ENCODE results near the gene PRADC1.
"Not testable (repeated sequence)": the region's sequence is repeated elsewhere in the genome, so short reads cannot be mapped to it uniquely, and the experiment has no call there.

PRADC1 gene

DNA sequence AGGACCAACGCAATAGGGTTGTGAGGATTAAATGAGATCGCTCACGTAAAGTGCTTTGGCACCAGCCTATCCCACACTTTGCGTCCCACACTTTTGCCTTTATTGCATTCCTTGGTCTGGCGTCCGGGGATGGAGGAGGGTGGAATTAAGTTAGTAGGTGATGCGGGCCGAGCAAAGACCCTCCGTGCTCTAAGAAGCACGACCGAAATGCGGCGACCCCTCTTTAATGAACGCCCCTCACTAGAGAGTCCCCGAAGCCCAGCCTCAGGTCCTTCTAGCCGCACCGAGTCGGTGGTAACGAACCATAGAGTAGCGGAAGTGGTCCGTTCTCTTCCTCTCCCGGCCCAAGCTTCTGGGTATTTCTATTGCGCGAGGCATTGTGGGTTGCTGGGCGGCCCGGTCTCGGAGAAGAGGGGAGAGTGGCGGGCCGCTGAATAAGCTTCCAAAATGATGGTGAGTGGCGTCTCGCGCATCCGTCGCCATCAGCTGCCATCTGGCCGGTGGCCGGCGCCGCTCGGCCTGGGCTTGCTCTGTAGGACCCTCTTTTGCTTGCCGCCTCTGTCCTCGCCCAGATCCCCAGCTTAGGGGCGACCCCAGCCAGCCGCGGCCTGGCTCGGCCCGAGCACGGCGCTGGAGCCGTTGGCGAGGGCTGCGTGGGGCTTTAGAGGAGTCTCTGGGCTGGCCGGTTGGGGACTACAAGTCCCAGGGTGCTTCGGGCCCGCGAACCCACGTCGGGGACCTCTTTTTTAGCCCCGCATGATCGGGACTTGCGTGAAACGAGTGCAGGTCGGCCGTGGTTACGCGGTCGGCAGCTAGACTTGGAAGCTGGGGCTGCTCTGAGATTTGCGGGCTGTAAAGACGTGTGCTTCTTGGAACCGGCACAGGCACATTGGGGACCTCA, 1.1 kb upstream of the PRADC1 start, which contains the start of gene CCT7:
Gene CCT7 (plus strand): TSS at position 377 of the 901 bp plus-strand sequence. CDS start 71 bp downstream, at position 448.
- peak; percentile 75 for DNase-seq

DNA sequence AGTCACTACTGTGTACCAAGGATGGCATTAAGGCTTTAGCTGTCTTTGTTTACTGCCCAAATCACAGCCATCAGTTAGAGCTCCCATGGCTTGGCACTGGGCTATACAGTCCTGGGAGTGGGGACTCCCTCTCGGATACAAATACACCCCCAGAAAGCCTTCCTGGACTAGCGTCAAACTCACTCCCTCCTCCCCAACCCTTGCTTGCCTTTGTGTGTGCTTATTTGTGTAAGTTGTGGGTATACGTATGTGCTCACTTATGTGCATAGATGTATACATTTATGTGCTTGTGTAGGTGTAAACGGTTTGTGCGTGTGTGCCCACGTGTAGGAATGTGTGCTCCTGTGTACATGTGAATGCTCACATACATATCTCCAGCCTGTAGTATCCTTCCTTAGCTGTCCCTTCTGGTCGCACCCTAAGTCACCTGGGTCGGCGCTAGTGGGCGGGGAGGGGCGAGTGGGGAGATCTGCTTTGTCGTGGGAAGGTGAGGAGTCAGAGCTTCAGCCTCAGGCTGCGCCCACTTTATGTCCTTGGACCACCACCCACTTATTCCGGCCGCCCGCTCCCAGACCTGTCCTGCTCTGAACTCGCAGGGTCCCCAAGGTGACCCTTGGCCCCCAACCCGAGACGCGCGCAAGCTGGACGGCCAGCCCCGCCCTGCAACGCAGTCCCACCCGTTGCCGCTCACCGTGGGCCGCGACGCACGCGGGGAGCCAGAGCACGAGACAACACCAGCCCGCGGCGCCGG, 461 bp downstream of the PRADC1 start:
- peak; percentile 42 for DNase-seq

DNA sequence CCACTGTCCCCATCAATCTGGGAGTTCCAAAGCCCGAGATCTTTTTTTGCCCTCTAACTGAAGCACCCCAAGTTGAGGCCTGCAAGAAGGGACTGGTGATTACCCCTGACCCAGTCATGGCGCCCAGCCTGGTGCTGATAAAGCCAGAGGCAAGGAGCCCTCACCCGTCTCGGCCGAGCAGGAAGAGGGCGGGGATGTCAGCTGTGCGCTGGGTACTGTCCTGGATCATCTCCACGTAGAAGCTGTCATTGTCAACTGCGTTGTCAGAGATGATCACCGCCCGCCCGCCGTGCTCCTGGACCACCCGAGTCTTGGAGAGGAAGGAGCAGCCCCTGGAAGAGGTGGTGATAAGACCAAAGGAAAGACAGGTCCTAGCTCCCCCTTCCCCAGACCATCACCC, 4.4 kb downstream of the PRADC1 start:
- DNase-seq: no peak

DNA sequence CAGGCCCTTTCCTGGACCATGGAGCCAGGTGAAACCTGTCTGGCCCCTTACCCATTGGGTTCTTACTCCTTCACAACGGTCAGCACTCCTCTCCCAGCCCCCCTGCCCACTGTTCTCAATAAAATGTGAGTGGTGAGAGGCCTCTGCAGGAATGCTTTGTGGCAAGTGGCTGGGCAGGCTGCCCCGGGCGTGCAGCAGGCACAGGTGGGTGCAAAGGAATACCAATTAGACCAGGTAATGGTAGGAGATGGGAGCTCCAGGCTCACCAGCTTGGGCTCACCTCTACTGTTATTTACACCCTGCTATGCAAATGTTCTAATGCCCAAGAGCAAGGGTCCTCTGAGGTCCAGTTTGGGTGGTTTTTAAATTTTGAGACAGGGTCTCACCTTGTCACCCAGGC, 6.0 kb downstream of the PRADC1 start:
- DNase-seq: no peak

DNA sequence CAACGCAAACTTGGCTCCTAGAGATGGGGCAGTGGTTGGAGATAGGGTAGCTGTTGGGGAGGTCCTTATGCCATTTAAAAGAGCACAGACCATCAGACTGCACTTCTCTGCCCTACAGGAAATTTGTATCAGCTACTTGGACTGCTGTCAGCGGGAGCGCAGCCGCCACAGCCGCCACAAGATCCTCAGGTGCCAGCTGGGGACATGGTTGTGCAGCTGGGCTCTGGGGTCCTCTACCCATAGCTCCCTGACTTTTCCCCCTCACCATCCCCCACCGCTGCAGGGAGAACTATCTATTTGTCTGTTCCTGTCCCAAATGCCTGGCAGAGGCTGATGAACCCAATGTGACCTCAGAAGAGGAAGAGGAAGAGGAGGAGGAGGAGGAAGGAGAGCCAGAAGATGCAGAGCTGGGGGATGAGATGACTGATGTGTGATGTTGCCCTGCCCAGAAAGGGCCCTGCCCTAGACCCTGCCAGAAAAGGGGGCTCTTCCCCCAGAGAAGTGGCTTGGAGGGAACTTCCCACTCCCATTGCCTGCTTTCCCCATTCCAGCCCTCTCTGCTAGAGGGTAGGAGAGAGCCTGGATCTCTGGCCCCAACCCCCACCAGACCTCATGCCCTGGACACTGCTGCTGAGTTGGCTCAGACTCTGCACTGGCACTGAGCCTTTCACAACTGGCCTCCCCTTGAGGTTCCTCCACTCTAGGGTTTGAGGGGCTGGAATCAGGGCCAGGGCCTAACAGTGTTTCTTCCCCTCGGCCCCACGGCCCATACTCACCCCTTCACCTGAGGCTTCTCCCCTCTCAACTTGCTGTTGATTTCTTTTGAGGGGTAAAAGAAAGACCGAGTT, 7.3 kb downstream of the PRADC1 start:
- DNase-seq: no peak

DNA sequence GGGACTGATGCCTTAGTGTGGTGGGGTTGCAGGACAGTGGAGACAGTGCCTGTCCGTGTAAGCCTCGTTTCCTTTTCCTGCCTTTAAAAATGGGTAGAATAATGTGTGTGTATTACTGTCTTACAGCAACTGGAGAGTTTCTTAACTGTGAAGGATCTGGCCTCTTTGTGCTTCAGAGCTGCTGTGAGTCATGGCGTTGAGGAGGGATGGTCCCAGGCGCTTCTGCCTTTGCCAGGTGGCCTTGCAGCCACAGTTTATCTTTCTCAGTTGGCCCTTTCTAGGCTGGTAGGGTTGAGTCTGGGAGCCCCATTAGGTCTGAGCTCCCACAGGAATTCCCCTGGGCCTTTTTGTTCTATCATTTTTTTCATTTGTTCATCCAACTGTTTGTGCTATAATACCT, 9.2 kb downstream of the PRADC1 start:
- no peak for DNase-seq

DNA sequence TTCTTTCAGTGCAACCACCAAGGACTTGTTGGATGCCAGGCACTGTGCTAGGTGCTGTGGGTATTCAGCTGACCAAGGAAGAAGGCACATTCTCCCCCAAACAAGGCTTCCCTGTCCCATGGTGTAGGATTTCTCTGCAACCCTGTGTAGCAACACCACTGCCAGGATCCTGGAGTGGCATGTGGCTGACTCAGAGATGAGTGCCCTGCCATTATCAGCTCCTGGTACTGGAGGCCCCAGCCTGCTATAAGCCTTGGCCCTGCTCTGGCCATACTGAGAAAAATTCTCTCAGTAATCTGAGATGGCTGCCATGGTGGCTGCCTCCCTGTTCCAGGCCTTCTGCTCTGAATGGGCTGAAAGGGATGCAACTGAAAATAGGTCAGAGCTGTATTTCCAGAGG, 14.7 kb downstream of the PRADC1 start:
- DNase-seq: no peak

DNA sequence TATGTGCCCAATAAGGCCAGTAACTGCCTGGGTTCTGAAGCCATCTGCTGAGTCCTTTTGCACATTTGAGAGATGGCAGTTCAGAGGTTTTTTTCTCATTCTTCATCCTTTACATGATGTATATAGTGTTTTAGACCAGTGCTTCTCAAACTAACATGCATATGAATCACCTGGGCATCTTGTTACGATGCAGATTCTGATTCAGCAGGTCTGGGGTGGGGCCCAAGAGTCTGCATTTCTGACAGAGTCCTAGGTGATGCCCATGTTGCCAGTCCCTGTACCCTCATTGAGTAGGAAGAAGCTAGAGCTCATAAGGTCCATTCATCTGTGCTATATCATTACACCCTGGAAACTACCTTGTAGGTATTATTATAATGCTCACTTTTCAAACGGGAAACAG, 15.2 kb downstream of the PRADC1 start:
- DNase-seq: no peak

DNA sequence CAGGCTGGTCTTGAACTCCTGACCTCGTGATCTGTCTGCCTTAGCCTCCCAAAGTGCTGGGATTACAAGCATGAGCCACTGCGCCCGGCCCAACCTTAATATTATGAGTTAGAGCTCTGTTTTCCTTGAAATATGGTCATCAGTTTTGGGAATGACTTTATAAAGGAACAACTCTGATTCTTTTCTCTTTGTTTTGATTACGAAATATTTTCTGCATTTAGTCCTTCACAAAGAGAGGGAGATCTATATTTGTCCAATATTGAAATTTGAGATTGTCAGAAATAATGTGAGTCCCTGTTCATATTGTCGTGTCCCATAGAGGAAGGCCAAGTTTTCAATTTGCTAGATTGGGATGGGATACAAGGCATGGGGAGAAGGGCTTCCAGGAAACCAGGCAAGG, 15.9 kb downstream of the PRADC1 start:
- DNase-seq: no peak

DNA sequence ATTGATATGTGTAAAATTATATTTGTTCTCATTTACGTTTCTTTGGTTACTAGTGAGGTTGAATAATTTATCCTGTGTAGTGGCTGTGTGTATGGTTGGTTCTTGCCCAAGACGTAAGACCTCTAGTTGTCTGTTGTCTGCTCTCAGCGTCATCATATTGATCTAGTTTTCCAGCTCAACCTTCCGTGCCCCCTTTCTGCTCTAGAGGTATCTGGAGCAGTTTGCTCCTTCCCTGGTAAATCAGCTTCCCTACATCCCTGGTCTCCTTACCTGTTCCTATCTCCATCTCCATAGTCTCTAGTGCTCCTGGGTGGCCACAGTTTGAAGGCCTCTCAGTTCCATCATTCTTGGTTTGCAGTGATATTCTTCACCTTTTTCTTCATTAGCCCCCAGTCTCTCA, 17.8 kb downstream of the PRADC1 start:
- no peak for DNase-seq

DNA sequence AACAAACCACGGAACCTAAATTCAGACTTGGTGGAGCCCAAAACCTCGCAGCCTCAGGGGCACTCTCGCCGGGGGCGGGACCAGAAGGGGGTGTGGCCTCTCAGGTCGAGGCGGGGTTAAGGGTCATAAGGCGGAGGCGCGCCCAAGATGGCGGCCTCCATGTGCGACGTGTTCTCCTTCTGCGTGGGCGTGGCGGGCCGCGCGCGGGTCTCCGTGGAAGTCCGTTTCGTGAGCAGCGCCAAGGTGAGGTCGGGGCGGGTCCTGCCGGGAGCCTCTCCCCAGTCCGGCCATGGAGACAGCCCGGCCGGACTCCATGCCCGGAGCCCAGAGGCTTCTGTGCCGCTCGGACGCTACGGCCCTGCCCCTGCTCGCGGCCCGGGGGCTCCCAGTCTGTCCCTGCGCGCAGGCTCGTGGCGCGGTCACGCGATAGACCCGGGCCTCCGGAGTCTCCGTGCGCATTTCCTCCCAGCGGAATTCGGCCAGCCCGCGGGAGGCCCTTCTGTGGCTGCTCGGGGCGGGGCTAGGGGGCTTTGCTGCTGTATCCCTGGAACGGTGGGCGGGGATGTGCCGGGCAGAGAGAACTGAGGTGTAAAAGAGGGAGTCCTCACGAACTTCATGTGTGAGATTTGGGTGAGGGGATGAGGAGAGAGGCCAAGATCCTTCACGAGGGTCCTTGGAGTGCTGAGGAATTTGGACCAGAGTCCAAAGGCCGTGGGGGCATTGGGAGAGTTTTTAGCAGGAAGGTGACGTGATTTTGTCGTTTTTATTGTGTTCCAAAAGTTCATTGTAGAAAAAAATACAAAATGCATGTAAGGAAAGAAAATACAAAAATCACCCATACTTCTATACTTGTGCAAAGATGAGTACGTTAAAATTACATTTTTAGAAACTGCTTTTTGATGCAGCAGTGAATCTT, 18.7 kb downstream of the PRADC1 start, which contains the start of gene SMYD5:
Gene SMYD5 (plus strand): TSS at position 126 of the 916 bp plus-strand sequence. CDS start 22 bp downstream, at position 148.
- DNase-seq: peak; percentile 79

DNA sequence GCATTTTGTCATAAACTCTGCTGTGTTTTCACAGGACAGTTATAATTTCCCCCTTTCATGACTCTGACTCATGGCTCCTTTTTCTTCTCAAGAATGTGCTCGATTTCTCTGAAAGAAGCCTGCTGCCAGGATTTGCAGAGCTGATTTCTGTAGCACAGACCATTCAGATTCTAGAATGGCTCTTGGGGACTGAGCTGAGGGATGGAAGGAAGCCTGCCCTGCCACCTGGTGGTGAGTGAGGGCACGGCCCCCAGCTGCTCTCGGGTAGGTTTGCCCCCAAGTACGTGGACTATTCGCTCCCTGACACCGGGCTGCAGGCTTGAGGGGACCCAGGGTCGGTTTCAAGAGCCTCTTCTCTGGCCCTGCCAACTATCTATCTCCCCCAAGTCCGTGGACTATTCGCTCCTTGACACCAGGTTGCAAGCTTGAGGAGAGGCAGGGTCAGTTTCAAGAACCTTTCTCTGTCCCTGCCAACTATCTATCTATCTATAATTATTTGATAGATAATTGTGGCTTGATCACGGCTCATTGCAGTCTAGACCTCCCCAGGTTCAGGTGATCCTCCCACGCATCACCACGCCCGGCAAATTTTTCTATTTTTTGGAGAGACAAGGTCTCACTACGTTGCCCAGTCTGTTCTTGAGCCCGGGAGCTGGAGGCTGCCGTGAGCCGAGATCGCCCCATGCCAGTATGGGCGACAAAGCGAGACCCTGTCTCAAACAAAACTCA, 20.4 kb downstream of the PRADC1 start:
- DNase-seq: peak; percentile 45

DNA sequence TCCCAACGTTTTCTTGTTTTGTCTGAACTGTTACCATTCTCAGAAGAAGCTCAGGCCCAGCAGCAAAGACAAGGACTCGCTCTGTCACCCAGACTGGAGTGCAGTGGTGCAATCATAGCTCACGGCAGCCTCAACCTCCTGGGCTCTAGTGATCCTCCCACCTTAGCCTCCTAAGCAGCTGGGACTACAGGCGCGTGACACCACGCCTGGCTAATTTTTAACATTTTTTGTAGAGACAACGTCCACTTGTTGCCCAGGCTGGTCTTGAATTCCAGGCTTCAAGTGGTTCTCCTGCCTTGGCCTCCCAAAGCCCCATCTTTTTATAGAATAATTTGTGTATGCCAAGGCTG, 21.0 kb downstream of the PRADC1 start:
- DNase-seq: no peak

DNA sequence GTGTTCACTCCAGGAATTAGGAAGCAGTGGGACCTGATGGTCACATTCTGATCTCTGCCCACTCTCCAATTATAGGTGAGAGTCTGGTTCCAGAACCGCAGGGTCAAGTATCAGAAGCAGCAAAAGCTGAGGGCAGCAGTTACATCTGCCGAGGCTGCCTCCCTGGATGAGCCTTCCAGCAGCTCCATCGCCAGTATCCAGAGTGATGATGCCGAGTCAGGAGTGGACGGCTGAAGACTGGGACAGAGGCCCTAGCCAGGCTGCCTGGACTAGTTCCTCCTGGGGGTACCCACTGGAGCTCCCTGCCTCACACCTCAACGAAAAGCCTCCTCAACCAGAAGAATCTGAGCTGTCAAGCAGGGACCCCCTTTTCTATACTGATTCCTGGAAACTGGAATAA, 22.3 kb downstream of the PRADC1 start:
- DNase-seq: no peak

DNA sequence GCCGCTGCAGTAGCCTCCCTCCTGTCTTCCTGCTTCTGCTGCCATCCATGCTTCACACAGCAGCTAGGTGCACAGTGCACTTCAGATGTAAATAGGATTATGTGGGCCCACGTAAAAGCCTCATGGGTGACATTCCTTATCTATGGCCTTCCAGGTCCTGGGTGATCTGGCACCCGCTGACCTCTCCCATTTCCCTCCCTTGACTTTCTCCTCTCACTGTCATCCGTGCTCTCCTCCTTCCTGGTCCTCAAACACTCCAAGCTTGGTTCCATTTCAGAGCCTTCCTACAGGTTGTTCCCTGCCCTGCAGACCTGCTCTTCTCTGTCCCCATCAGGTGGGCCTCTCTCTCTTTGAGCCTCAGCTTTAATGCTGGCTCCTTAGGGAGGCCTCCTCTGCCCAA, 23.0 kb downstream of the PRADC1 start:
- no peak for DNase-seq

DNA sequence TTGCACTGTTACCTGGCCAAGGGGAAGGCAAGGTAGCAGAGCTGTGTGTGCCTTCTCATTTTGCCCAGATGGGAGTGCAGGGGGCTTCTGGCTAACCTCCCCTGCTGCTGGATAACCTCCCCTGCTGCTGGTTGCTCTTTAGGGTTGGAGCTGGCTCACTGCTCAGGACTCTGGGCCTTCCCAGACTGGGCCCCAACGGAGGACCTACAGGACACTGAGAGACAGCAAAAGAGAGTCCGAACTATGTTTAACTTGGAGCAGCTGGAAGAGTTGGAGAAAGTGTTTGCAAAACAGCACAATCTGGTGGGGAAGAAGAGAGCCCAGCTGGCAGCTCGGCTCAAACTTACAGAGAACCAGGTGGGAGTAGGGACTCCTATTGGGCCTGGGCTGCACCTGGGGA, 24.8 kb downstream of the PRADC1 start:
- no peak for DNase-seq

DNA sequence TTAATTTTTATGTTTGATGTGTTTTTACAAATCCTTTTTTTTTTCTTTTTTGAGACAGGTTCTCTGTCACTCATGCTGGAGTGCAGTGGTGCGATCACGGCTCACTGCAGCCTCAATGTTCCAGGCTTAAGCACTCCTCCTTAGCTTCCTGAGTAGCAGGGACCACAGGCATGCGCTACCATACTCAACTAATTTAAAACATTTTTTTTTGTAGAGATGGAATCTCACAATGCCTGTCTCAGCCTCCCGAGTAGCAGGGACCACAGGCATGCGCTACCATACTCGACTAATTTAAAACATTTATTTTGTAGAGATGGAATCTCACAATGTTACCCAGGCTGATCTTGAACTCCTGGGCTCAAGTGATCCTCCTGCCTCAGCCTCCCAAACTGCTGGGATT, 27.4 kb downstream of the PRADC1 start:
- DNase-seq: no peak

DNA sequence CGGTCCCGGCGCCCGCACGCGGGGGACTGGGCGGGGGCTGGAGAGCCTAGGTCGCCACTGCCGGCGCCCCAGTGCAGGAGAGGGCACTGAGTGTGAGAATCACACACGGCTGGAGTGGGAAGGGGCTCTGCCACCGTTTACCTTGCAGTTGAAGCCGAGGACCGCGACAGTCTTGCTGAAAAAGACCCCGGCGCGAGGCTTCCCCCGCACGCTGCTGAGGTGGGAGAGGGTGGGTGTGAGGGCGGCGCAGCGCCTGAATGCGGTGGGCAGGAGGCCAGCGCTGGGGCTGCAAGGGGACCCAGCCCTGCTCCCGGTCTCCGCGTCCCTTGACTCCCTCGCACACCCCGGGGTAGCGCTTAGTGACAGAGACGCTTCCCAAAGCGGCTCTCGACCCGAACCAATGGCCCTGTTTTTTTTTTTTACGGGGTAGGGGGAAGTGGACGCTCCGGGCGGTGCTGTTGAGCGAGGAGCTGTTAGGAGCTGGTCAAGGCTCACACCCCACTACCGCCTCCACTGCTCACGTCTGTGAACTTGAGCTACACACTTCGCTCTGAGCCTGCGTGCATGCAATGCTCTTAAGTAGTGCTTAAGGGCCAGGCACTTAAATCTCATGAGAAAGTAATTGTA, 29.9 kb downstream of the PRADC1 start:
- no peak for DNase-seq

DNA sequence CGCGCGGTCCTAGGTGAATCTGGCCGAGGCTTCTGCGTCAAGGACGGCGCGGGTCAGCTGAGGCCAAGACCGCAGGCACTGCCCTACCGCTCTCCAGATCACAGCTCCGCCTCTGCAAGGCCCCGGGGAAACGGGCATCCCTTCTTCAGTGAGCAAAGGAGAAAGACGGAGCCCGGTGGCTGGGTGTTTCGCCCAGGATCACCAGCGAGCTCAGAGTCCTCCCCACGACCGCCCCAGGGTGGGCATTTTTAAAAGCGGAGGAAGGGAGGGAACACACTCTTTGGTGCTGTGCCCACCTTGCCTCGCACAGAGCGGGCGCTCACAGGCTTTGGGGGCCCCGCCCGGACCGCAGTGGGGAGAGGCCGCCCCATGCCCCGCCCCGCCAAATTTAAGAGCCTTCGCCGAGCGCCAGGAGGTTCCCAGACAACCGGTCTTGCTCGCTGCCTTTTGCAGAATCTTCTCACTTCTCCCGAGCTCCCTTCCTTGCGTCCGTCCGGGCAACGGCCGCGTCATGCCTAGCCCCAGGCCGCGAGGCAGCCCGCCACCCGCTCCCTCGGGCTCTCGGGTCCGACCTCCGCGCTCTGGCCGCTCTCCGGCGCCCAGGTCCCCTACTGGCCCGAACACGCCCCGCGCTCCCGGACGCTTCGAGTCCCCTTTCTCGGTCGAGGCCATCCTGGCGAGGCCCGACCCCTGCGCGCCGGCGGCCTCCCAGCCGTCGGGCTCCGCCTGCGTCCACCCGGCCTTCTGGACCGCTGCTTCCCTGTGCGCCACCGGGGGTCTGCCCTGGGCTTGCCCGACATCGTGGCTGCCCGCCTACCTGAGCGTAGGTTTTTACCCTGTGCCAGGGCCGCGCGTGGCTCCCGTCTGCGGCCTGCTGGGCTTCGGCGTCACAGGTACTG, 30.6 kb downstream of the PRADC1 start, which contains the start of gene NOTO:
Gene NOTO (plus strand): TSS at position 419 of the 899 bp plus-strand sequence. CDS start 93 bp downstream, at position 512.
- no peak for DNase-seq

DNA sequence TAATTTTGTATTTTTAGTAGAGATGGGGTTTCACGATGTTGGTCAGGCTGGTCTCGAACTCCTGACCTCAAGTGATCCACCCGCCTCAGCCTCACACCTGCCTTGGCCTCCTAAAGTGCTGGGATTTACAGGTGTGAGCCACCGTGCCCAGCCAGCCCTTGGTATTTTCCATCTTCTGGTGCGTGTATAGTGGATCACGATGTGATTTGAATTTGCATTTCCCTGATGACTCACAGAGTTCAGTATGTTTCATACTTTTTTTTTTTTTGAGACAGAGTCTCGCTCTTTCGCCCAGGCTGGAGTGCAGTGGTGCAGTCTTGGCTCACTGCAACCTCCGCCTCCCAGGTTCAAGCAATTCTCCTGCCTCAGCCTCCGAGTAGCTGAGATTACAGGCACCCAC, 32.8 kb downstream of the PRADC1 start:
- DNase-seq: not testable (repeated sequence)

Data from NK-92 treated with Interleukin-12 subunit alpha and Interleukin-12 subunit beta, amount 100 ng/mL, for 24 hours (cell line).